ENCODE measurements around the gene FILIP1. TPM values are rescaled to one million over a fixed set of nuclear protein-coding genes. Genes with fewer than 3 reads are reported as not detected.

FILIP1 gene
- total RNA-seq, 1 donor = under 0.01 TPM

- no peaks in the 10 kb centered on the region for H3K9me3 ChIP-seq (ENCODE audit: low read depth, low read length)
- H3K36me3 ChIP-seq (ENCODE audit: insufficient read depth, low read length) = no peaks in the 10 kb centered on the region
- DNase-seq (ENCODE audit: insufficient read length, low spot score, missing footprints) = no peak
- H3K79me2 ChIP-seq (ENCODE audit: insufficient read depth, low read length) = no peaks in the 10 kb centered on the region
- TF ChIP-seq, protein P1, sequence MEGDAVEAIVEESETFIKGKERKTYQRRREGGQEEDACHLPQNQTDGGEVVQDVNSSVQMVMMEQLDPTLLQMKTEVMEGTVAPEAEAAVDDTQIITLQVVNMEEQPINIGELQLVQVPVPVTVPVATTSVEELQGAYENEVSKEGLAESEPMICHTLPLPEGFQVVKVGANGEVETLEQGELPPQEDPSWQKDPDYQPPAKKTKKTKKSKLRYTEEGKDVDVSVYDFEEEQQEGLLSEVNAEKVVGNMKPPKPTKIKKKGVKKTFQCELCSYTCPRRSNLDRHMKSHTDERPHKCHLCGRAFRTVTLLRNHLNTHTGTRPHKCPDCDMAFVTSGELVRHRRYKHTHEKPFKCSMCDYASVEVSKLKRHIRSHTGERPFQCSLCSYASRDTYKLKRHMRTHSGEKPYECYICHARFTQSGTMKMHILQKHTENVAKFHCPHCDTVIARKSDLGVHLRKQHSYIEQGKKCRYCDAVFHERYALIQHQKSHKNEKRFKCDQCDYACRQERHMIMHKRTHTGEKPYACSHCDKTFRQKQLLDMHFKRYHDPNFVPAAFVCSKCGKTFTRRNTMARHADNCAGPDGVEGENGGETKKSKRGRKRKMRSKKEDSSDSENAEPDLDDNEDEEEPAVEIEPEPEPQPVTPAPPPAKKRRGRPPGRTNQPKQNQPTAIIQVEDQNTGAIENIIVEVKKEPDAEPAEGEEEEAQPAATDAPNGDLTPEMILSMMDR (IDR thresholded peaks at IDR 0.05; ENCODE audit: extremely low read depth, low read depth, low read length) = no peak
- no peaks in the 10 kb centered on the region for H3K4me1 ChIP-seq (ENCODE audit: insufficient read depth, low read length)
- no peak overlapping the region for H3K4me3 ChIP-seq (ENCODE audit: insufficient read depth, low read length)
- no peak overlapping the region for H2AFZ ChIP-seq (ENCODE audit: low read length)
- H3K4me2 ChIP-seq (ENCODE audit: insufficient read depth, low read length) = no peak overlapping the region
- no peaks in the 10 kb centered on the region for H4K20me1 ChIP-seq (ENCODE audit: insufficient read depth, low read length)
- H3K27ac ChIP-seq (ENCODE audit: low read depth, low read length) = no peak overlapping the region
- H3K27me3 ChIP-seq (ENCODE audit: insufficient read depth, low read length) = peaks cover 7% of the 10 kb centered on the region
Measured at GRCh38 chr6:75301537-75301936, 192.1 kb downstream of the FILIP1 start.

- Histone ChIP-seq H3K36me3 (ENCODE audit: insufficient read depth, low read length) (no peaks in the 10 kb centered on the region), H3K27ac (ENCODE audit: low read depth, low read length) (no peak overlapping the region)
- DNase-seq (ENCODE audit: insufficient read length, low spot score, missing footprints) = no peak
Measured at GRCh38 chr6:75301088-75301487, 192.5 kb downstream of the FILIP1 start.

GRCh38 chr6:75300531-75300855 lies 193.1 kb downstream of the FILIP1 start:
- no peaks in the 10 kb centered on the region for H3K4me1 ChIP-seq (ENCODE audit: insufficient read depth, low read length)
- no peak overlapping the region for H3K27ac ChIP-seq (ENCODE audit: low read depth, low read length)
- H3K4me3 ChIP-seq (ENCODE audit: insufficient read depth, low read length) = no peak overlapping the region
- DNase-seq (ENCODE audit: insufficient read length, low spot score, missing footprints) = no peak
- no peaks in the 10 kb centered on the region for H4K20me1 ChIP-seq (ENCODE audit: insufficient read depth, low read length)
- H3K4me2 ChIP-seq (ENCODE audit: insufficient read depth, low read length) = no peak overlapping the region
- H2AFZ ChIP-seq (ENCODE audit: low read length) = no peak overlapping the region
- no peaks in the 10 kb centered on the region for H3K79me2 ChIP-seq (ENCODE audit: insufficient read depth, low read length)
- H3K9me3 ChIP-seq (ENCODE audit: low read depth, low read length) = no peaks in the 10 kb centered on the region
- peaks cover 4% of the 10 kb centered on the region for H3K27me3 ChIP-seq (ENCODE audit: insufficient read depth, low read length)
- no peaks in the 10 kb centered on the region for H3K36me3 ChIP-seq (ENCODE audit: insufficient read depth, low read length)
- TF ChIP-seq, protein P1 (IDR thresholded peaks at IDR 0.05; ENCODE audit: extremely low read depth, low read depth, low read length) = no peak

More at GRCh38 chr6:75301088-75301487, 192.5 kb downstream of the FILIP1 start:
- TF ChIP-seq, protein P1 (IDR thresholded peaks at IDR 0.05; ENCODE audit: extremely low read depth, low read depth, low read length) = no peak
- H3K9me3 ChIP-seq (ENCODE audit: low read depth, low read length) = no peaks in the 10 kb centered on the region
- H3K79me2 ChIP-seq (ENCODE audit: insufficient read depth, low read length) = no peaks in the 10 kb centered on the region
- peaks cover 4% of the 10 kb centered on the region for H3K27me3 ChIP-seq (ENCODE audit: insufficient read depth, low read length)
- no peak overlapping the region for H3K4me2 ChIP-seq (ENCODE audit: insufficient read depth, low read length)
- no peak overlapping the region for H2AFZ ChIP-seq (ENCODE audit: low read length)
- no peak overlapping the region for H3K4me3 ChIP-seq (ENCODE audit: insufficient read depth, low read length)
- no peaks in the 10 kb centered on the region for H4K20me1 ChIP-seq (ENCODE audit: insufficient read depth, low read length)
- no peaks in the 10 kb centered on the region for H3K4me1 ChIP-seq (ENCODE audit: insufficient read depth, low read length)

DNA sequence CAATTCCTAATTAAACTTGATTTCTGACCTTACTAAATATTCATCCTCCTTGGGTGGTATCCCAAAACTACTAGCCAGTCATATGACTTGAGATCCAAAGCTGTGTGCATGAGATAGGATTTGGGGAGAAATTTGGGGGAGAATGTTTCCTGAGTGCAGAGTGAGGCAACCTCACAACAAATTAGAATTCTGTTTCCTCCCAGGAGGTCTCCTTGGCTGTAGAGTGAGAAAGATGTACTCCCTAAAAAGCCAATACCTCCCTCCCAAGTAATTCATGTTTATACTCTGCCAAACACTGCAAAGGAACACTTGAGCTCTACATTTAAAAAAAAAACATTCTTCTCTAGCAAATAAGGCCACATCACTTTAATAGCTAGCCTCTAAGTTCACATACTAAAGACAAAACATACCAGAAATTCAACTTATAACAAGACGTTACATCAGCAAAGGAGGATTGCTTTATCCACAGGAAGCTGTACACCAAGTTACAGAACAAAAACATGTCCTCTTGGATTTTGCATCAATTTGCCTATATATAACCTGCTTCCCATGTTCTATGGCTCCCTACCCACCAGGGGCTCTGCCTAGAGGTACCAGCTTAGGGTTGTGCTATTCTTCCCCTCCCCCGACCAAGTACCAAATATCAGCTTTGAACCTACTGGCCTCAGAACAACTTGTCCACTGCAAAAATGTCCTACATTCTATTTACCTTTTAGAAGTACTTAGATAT lies 193.6 kb downstream of the FILIP1 start:
- no peaks in the 10 kb centered on the region for H3K36me3 ChIP-seq (ENCODE audit: insufficient read depth, low read length)
- TF ChIP-seq, protein P1 (IDR thresholded peaks at IDR 0.05; ENCODE audit: extremely low read depth, low read depth, low read length) = no peak
- no peaks in the 10 kb centered on the region for H4K20me1 ChIP-seq (ENCODE audit: insufficient read depth, low read length)
- H3K4me1 ChIP-seq (ENCODE audit: insufficient read depth, low read length) = no peaks in the 10 kb centered on the region
- H3K79me2 ChIP-seq (ENCODE audit: insufficient read depth, low read length) = no peaks in the 10 kb centered on the region
- no peak for DNase-seq (ENCODE audit: insufficient read length, low spot score, missing footprints)
- no peak overlapping the region for H2AFZ ChIP-seq (ENCODE audit: low read length)
- no peak overlapping the region for H3K4me2 ChIP-seq (ENCODE audit: insufficient read depth, low read length)
- no peak overlapping the region for H3K4me3 ChIP-seq (ENCODE audit: insufficient read depth, low read length)
- H3K27ac ChIP-seq (ENCODE audit: low read depth, low read length) = no peak overlapping the region
- H3K9me3 ChIP-seq (ENCODE audit: low read depth, low read length) = no peaks in the 10 kb centered on the region
- peaks cover 2% of the 10 kb centered on the region for H3K27me3 ChIP-seq (ENCODE audit: insufficient read depth, low read length)
